ENCODE data around the gene DLG1. TPM values are rescaled to one million over a fixed set of nuclear protein-coding genes. Genes with fewer than 3 reads are reported as not detected.

Gene DLG1
- total RNA-seq, 4 donors from 2014 or later, result 134 to 211 (median 152) TPM

GRCh38 chr3:197320582-197320981 lies 22.2 kb upstream of the DLG1 start:
- Histone ChIP-seq H3K4me1 (no peaks in the 10 kb centered on the region), H3K4me3 (no peak overlapping the region), H3K9me3 (no peaks in the 10 kb centered on the region), H3K36me3 (no peaks in the 10 kb centered on the region), H3K27me3 (no peaks in the 10 kb centered on the region), H3K27ac (no peak overlapping the region)
- in situ Hi-C loops (cut with MboI; ENCODE audit: low pct_ligation_motif_present in 1 of 4, low pct_unique_long_range_greater_than_20kb in 1 of 4, low sequenced_read_pairs in 3 of 4), result no loop called here
- no peak for TF ChIP-seq POLR2A (IDR thresholded peaks at IDR 0.05)
- no peak for TF ChIP-seq CTCF (IDR thresholded peaks at IDR 0.05)
- TF ChIP-seq POLR2AphosphoS5 (IDR thresholded peaks at IDR 0.05), result no peak
- no peak for TF ChIP-seq EP300 (IDR thresholded peaks at IDR 0.05; ENCODE audit: low read depth)
- WGBS, 2 donors (ENCODE audit: low coverage in 1 of 2), result 85 to 86% methylated on average over 1 of the region's 1 CpG
- intact Hi-C loops (cut with DNase I; ENCODE audit: low total_unique reads), result no loop called here
- DNase-seq, result no peak

- 70 to 81% methylated on average over 6 to 9 of the region's 9 CpGs for WGBS, 2 donors (ENCODE audit: low coverage in 1 of 2)
- H3K36me3 ChIP-seq, result no peaks in the 10 kb centered on the region
- H3K9me3 ChIP-seq, result no peaks in the 10 kb centered on the region
- no peak overlapping the region for H3K4me3 ChIP-seq
- no peaks in the 10 kb centered on the region for H3K4me1 ChIP-seq
- intact Hi-C loops (cut with DNase I; ENCODE audit: low total_unique reads), result no loop called here
- in situ Hi-C loops (cut with MboI; ENCODE audit: low pct_ligation_motif_present in 1 of 4, low pct_unique_long_range_greater_than_20kb in 1 of 4, low sequenced_read_pairs in 3 of 4), result no loop called here
- no peak overlapping the region for H3K27ac ChIP-seq
- no peaks in the 10 kb centered on the region for H3K27me3 ChIP-seq
- DNase-seq, result no peak
- TF ChIP-seq CTCF (IDR thresholded peaks at IDR 0.05) (no peak), EP300 (IDR thresholded peaks at IDR 0.05; ENCODE audit: low read depth) (no peak), POLR2AphosphoS5 (IDR thresholded peaks at IDR 0.05) (no peak), POLR2A (IDR thresholded peaks at IDR 0.05) (no peak)
Measured at GRCh38 chr3:197317250-197317963, 19.0 kb upstream of the DLG1 start.

- in situ Hi-C loops (cut with MboI; ENCODE audit: low pct_ligation_motif_present in 1 of 4, low pct_unique_long_range_greater_than_20kb in 1 of 4, low sequenced_read_pairs in 3 of 4) (no loop called here), intact Hi-C loops (cut with DNase I; ENCODE audit: low total_unique reads) (no loop called here)
- DNase-seq, result no peak
- H3K4me3 ChIP-seq, result no peak overlapping the region
- H3K4me1 ChIP-seq, result peaks cover 0 to 6% (median 1%) of the 10 kb centered on the region in 4 donors
- WGBS, 2 donors (ENCODE audit: low coverage in 1 of 2), result 95 to 100% methylated on average over 1 of the region's 1 CpG
- H3K27ac ChIP-seq, result no peak overlapping the region
- H3K27me3 ChIP-seq, result no peaks in the 10 kb centered on the region
- TF ChIP-seq POLR2A (IDR thresholded peaks at IDR 0.05) (no peak), EP300 (IDR thresholded peaks at IDR 0.05; ENCODE audit: low read depth) (no peak), POLR2AphosphoS5 (IDR thresholded peaks at IDR 0.05) (no peak), CTCF (IDR thresholded peaks at IDR 0.05) (no peak)
- no peaks in the 10 kb centered on the region for H3K36me3 ChIP-seq
- no peaks in the 10 kb centered on the region for H3K9me3 ChIP-seq
Measured at GRCh38 chr3:197312431-197312830, 14.0 kb upstream of the DLG1 start.

- Histone ChIP-seq H3K4me1 (peaks cover 0 to 6% (median 1%) of the 10 kb centered on the region in 4 donors), H3K36me3 (no peaks in the 10 kb centered on the region), H3K27ac (no peak overlapping the region), H3K9me3 (no peaks in the 10 kb centered on the region), H3K4me3 (no peak overlapping the region), H3K27me3 (no peaks in the 10 kb centered on the region)
- intact Hi-C loops (cut with DNase I; ENCODE audit: low total_unique reads), result no loop called here
- TF ChIP-seq POLR2A (IDR thresholded peaks at IDR 0.05) (no peak), POLR2AphosphoS5 (IDR thresholded peaks at IDR 0.05) (no peak), CTCF (IDR thresholded peaks at IDR 0.05) (no peak), EP300 (IDR thresholded peaks at IDR 0.05; ENCODE audit: low read depth) (no peak)
- DNase-seq, result no peak
- WGBS, 2 donors (ENCODE audit: low coverage in 1 of 2), result 91 to 95% methylated on average over 3 of the region's 3 CpGs
- in situ Hi-C loops (cut with MboI; ENCODE audit: low pct_ligation_motif_present in 1 of 4, low pct_unique_long_range_greater_than_20kb in 1 of 4, low sequenced_read_pairs in 3 of 4), result no loop called here
Measured at GRCh38 chr3:197311591-197311990, 13.2 kb upstream of the DLG1 start.

All from transverse colon (tissue), 4 donors.